ENCODE measurements around the gene COCH. TPM values are rescaled to one million over a fixed set of nuclear protein-coding genes. Genes with fewer than 3 reads are reported as not detected.

COCH gene
- total and polyA plus RNA-seq, 2 experiments from 2014 or later, result 12.9 to 20.6 TPM

DNA sequence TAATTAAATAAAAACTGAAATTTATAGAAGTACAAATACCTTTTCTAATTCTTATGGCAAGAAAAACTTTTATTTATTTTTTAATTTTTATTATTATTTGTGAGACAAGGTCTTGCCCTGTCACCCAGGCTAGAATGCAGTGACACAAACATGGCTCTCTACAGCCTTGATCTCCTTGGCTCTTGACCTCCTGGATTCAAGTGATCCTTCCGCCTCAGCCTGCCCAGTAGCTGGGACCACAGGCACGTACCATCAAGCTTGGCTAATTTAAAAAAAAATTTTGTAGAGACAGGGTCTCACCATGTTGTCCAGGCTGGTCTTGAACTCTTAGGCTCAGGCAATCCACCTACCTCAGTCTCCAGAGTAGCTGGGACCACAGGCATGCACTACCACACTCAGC lies 47.4 kb downstream of the COCH start:
- Histone ChIP-seq H2AFZ (no peak overlapping the region), H4K20me1 (replicated peaks; ENCODE audit: insufficient read depth) (no peaks in the 10 kb centered on the region), H3K4me2 (no peak overlapping the region), H3K27ac (ENCODE audit: low read depth) (no peak overlapping the region), H3K36me3 (ENCODE audit: insufficient read depth) (no peaks in the 10 kb centered on the region), H3K79me2 (replicated peaks; ENCODE audit: insufficient read depth) (no peaks in the 10 kb centered on the region; the same call in 1 of the 2 replicates), H3K4me1 (ENCODE audit: insufficient read depth) (peaks cover 14% of the 10 kb centered on the region), H3K4me3 (no peak overlapping the region), H3F3A (replicated peaks; ENCODE audit: low read depth) (no peaks in the 10 kb centered on the region), H3K27me3 (ENCODE audit: insufficient read depth) (no peaks in the 10 kb centered on the region), H3K9me2 (ENCODE audit: insufficient read depth) (no peaks in the 10 kb centered on the region)
- DNase-seq (ENCODE audit: low spot score) (no peak), ATAC-seq (no peak)
- TF ChIP-seq, protein P1, sequence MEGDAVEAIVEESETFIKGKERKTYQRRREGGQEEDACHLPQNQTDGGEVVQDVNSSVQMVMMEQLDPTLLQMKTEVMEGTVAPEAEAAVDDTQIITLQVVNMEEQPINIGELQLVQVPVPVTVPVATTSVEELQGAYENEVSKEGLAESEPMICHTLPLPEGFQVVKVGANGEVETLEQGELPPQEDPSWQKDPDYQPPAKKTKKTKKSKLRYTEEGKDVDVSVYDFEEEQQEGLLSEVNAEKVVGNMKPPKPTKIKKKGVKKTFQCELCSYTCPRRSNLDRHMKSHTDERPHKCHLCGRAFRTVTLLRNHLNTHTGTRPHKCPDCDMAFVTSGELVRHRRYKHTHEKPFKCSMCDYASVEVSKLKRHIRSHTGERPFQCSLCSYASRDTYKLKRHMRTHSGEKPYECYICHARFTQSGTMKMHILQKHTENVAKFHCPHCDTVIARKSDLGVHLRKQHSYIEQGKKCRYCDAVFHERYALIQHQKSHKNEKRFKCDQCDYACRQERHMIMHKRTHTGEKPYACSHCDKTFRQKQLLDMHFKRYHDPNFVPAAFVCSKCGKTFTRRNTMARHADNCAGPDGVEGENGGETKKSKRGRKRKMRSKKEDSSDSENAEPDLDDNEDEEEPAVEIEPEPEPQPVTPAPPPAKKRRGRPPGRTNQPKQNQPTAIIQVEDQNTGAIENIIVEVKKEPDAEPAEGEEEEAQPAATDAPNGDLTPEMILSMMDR (conservative IDR thresholded peaks at IDR 0.05; ENCODE audit: low read depth in 2 of 2), result no peak
- no peak for TF ChIP-seq POLR2AphosphoS5 (IDR thresholded peaks at IDR 0.05; ENCODE audit: low read depth)
- TF ChIP-seq ZNF331 (CRISPR knock-in tag; IDR thresholded peaks at IDR 0.05; ENCODE audit: low read depth), result no peak
- no peak for TF ChIP-seq CREB1 (CRISPR knock-in tag; IDR thresholded peaks at IDR 0.05; ENCODE audit: low read depth)
- TF ChIP-seq JUNB (IDR thresholded peaks at IDR 0.05; ENCODE audit: unreplicated experiment), result no peak
- no peak for TF ChIP-seq EZH2phosphoT487 (IDR thresholded peaks at IDR 0.05; ENCODE audit: unreplicated experiment)
- TF ChIP-seq EZH2 (IDR thresholded peaks at IDR 0.05; ENCODE audit: low read depth, unreplicated experiment), result no peak
- TF ChIP-seq, protein P2, sequence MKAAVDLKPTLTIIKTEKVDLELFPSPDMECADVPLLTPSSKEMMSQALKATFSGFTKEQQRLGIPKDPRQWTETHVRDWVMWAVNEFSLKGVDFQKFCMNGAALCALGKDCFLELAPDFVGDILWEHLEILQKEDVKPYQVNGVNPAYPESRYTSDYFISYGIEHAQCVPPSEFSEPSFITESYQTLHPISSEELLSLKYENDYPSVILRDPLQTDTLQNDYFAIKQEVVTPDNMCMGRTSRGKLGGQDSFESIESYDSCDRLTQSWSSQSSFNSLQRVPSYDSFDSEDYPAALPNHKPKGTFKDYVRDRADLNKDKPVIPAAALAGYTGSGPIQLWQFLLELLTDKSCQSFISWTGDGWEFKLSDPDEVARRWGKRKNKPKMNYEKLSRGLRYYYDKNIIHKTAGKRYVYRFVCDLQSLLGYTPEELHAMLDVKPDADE (IDR thresholded peaks at IDR 0.05), result no peak
- no peak for TF ChIP-seq ZNF114 (CRISPR knock-in tag; IDR thresholded peaks at IDR 0.05)
- TF ChIP-seq, protein P3, sequence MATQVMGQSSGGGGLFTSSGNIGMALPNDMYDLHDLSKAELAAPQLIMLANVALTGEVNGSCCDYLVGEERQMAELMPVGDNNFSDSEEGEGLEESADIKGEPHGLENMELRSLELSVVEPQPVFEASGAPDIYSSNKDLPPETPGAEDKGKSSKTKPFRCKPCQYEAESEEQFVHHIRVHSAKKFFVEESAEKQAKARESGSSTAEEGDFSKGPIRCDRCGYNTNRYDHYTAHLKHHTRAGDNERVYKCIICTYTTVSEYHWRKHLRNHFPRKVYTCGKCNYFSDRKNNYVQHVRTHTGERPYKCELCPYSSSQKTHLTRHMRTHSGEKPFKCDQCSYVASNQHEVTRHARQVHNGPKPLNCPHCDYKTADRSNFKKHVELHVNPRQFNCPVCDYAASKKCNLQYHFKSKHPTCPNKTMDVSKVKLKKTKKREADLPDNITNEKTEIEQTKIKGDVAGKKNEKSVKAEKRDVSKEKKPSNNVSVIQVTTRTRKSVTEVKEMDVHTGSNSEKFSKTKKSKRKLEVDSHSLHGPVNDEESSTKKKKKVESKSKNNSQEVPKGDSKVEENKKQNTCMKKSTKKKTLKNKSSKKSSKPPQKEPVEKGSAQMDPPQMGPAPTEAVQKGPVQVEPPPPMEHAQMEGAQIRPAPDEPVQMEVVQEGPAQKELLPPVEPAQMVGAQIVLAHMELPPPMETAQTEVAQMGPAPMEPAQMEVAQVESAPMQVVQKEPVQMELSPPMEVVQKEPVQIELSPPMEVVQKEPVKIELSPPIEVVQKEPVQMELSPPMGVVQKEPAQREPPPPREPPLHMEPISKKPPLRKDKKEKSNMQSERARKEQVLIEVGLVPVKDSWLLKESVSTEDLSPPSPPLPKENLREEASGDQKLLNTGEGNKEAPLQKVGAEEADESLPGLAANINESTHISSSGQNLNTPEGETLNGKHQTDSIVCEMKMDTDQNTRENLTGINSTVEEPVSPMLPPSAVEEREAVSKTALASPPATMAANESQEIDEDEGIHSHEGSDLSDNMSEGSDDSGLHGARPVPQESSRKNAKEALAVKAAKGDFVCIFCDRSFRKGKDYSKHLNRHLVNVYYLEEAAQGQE (IDR thresholded peaks at IDR 0.05; ENCODE audit: unreplicated experiment), result no peak
- TF ChIP-seq, protein P4, sequence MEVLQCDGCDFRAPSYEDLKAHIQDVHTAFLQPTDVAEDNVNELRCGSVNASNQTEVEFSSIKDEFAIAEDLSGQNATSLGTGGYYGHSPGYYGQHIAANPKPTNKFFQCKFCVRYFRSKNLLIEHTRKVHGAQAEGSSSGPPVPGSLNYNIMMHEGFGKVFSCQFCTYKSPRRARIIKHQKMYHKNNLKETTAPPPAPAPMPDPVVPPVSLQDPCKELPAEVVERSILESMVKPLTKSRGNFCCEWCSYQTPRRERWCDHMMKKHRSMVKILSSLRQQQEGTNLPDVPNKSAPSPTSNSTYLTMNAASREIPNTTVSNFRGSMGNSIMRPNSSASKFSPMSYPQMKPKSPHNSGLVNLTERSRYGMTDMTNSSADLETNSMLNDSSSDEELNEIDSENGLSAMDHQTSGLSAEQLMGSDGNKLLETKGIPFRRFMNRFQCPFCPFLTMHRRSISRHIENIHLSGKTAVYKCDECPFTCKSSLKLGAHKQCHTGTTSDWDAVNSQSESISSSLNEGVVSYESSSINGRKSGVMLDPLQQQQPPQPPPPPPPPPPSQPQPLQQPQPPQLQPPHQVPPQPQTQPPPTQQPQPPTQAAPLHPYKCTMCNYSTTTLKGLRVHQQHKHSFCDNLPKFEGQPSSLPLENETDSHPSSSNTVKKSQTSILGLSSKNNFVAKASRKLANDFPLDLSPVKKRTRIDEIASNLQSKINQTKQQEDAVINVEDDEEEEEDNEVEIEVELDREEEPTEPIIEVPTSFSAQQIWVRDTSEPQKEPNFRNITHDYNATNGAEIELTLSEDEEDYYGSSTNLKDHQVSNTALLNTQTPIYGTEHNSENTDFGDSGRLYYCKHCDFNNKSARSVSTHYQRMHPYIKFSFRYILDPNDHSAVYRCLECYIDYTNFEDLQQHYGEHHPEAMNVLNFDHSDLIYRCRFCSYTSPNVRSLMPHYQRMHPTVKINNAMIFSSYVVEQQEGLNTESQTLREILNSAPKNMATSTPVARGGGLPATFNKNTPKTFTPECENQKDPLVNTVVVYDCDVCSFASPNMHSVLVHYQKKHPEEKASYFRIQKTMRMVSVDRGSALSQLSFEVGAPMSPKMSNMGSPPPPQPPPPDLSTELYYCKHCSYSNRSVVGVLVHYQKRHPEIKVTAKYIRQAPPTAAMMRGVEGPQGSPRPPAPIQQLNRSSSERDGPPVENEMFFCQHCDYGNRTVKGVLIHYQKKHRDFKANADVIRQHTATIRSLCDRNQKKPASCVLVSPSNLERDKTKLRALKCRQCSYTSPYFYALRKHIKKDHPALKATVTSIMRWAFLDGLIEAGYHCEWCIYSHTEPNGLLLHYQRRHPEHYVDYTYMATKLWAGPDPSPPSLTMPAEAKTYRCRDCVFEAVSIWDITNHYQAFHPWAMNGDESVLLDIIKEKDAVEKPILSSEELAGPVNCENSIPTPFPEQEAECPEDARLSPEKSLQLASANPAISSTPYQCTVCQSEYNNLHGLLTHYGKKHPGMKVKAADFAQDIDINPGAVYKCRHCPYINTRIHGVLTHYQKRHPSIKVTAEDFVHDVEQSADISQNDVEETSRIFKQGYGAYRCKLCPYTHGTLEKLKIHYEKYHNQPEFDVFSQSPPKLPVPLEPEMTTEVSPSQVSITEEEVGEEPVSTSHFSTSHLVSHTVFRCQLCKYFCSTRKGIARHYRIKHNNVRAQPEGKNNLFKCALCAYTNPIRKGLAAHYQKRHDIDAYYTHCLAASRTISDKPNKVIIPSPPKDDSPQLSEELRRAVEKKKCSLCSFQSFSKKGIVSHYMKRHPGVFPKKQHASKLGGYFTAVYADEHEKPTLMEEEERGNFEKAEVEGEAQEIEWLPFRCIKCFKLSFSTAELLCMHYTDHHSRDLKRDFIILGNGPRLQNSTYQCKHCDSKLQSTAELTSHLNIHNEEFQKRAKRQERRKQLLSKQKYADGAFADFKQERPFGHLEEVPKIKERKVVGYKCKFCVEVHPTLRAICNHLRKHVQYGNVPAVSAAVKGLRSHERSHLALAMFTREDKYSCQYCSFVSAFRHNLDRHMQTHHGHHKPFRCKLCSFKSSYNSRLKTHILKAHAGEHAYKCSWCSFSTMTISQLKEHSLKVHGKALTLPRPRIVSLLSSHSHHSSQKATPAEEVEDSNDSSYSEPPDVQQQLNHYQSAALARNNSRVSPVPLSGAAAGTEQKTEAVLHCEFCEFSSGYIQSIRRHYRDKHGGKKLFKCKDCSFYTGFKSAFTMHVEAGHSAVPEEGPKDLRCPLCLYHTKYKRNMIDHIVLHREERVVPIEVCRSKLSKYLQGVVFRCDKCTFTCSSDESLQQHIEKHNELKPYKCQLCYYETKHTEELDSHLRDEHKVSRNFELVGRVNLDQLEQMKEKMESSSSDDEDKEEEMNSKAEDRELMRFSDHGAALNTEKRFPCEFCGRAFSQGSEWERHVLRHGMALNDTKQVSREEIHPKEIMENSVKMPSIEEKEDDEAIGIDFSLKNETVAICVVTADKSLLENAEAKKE (CRISPR knock-in tag; IDR thresholded peaks at IDR 0.05), result no peak
- H3K36me3 Mint-ChIP-seq (ENCODE audit: low read depth), result peaks cover 9% of the 10 kb centered on the region; the same call in 2 of the 3 replicates
- H3K27me3 Mint-ChIP-seq (ENCODE audit: insufficient read depth, low read depth, poor library complexity), result peaks cover 6% of the 10 kb centered on the region
- no peak overlapping the region for H3K4me3 Mint-ChIP-seq
- H3K4me1 Mint-ChIP-seq, result peaks cover 15% of the 10 kb centered on the region
- H3K27ac Mint-ChIP-seq, result no peak overlapping the region
- H3K9me3 Mint-ChIP-seq, result no peaks in the 10 kb centered on the region

All from GM23338 (cell line).